SU-DHL-6 (cell line): ENCODE measurements around the gene ATG2A.

Source experiments
- H2AFZ ChIP-seq: fragments of 200-600 bp; sonication (generic); 2 replicates; pipeline ENCODE4 v1.6.1; 2014; ENCODE audit warnings: low read depth, mild to moderate bottlenecking, moderate library complexity, mixed read lengths, antibody characterized with exemption, low read length; ENCODE audit not compliant: severe bottlenecking
- H3F3A ChIP-seq: fragments of 200-600 bp; shearing (Covaris generic); 2 replicates; pipeline ENCODE4 v1.6.0; 2016; ENCODE audit warnings: antibody characterized with exemption, mild to moderate bottlenecking; ENCODE audit not compliant: insufficient read depth
- H3K27ac ChIP-seq: fragments of 200-600 bp; sonication (generic); 2 replicates; pipeline ENCODE4 v1.5.1; 2016; ENCODE audit warnings: low read depth, mild to moderate bottlenecking, low read length, moderate library complexity, mixed read lengths
- H3K27me3 ChIP-seq: fragments of 200-600 bp; sonication (generic), shearing (Covaris generic); 2 replicates; pipeline ENCODE4 v1.6.0; 2014; ENCODE audit warnings: mild to moderate bottlenecking, low read length
- H3K36me3 ChIP-seq: fragments of 200-600 bp; sonication (generic); 2 replicates; pipeline ENCODE4 v1.6.1; 2014; ENCODE audit warnings: mild to moderate bottlenecking, low read length, mixed read lengths
- H3K4me2 ChIP-seq: fragments of 300-600, 200-600 bp; shearing (Covaris generic), sonication (generic); 2 replicates; pipeline ENCODE4 v1.6.0; 2014; ENCODE audit warnings: low read length, low read depth, mild to moderate bottlenecking; ENCODE audit not compliant: poor library complexity, severe bottlenecking
- H3K4me3 ChIP-seq: fragments of 200-600 bp; sonication (generic); 2 replicates; pipeline ENCODE4 v1.5.1; 2014; ENCODE audit warnings: antibody characterized with exemption, low read length, mild to moderate bottlenecking, mixed read lengths; ENCODE audit not compliant: insufficient read depth, poor library complexity, severe bottlenecking
- H3K79me2 ChIP-seq: fragments of 200-600 bp; sonication (generic); 2 replicates; pipeline ENCODE4 v1.6.1; 2014; ENCODE audit warnings: mild to moderate bottlenecking, low read length, moderate library complexity; ENCODE audit not compliant: insufficient read depth
- H3K9ac ChIP-seq: fragments of 200-600 bp; sonication (generic); 2 replicates; pipeline ENCODE4 v1.7.0; 2014; ENCODE audit warnings: mild to moderate bottlenecking, low read length
- H3K9me2 ChIP-seq: fragments of 200-600 bp; sonication (generic); replicated peaks from 2 replicates; pipeline ENCODE4 v1.6.1; 2014; ENCODE audit warnings: low read length; ENCODE audit not compliant: insufficient read depth
- H3K9me3 ChIP-seq: fragments of 200-600 bp; sonication (generic); 2 replicates; pipeline ENCODE4 v1.6.1; 2014; ENCODE audit warnings: low read length, mixed read lengths; ENCODE audit not compliant: insufficient read depth
- H4K20me1 ChIP-seq: fragments of 200-600 bp; sonication (generic); 2 replicates; pipeline ENCODE4 v1.6.1; 2014; ENCODE audit warnings: low read depth, mild to moderate bottlenecking, antibody characterized with exemption, low read length, moderate library complexity, mixed read lengths
- CTCF ChIP-seq: fragments of 200-600 bp; sonication (generic); IDR thresholded peaks from one replicate; pipeline ENCODE4 v1.5.1; 2017; ENCODE audit warnings: antibody characterized with exemption, mild to moderate bottlenecking, low read length, moderate library complexity; ENCODE audit not compliant: insufficient read depth, poor library complexity, severe bottlenecking
- EZH2phosphoT487 ChIP-seq: fragments of 200-600 bp; sonication (generic), shearing (Covaris generic); conservative IDR thresholded peaks from 2 replicates; pipeline ENCODE4 v1.6.1; 2018; ENCODE audit warnings: mild to moderate bottlenecking, antibody characterized with exemption, low read length, moderate library complexity, mixed read lengths

The ATG2A gene

GRCh38 chr11:64898541-64898940 lies 18.5 kb downstream of the ATG2A start:
- H3K27me3 ChIP-seq: no peaks in the 10 kb centered on the region
- H2AFZ ChIP-seq: no peak overlapping the region
- no peak overlapping the region for H3K9ac ChIP-seq
- no peak overlapping the region for H3K4me2 ChIP-seq
- no peak overlapping the region for H3K27ac ChIP-seq
- H3K9me3 ChIP-seq: no peaks in the 10 kb centered on the region
- no peaks in the 10 kb centered on the region for H3F3A ChIP-seq
- no peak for TF ChIP-seq CTCF
- no peak for TF ChIP-seq EZH2phosphoT487
- no peaks in the 10 kb centered on the region for H3K79me2 ChIP-seq
- no peaks in the 10 kb centered on the region for H3K36me3 ChIP-seq
- no peak overlapping the region for H3K4me3 ChIP-seq
- no peaks in the 10 kb centered on the region for H3K9me2 ChIP-seq
- no peaks in the 10 kb centered on the region for H4K20me1 ChIP-seq

- H3K9me3 ChIP-seq: no peaks in the 10 kb centered on the region
- no peaks in the 10 kb centered on the region for H3K27me3 ChIP-seq
- no peaks in the 10 kb centered on the region for H3K79me2 ChIP-seq
- H3K4me2 ChIP-seq: no peak overlapping the region
- H3K9me2 ChIP-seq: no peaks in the 10 kb centered on the region
- no peaks in the 10 kb centered on the region for H4K20me1 ChIP-seq
- H3K36me3 ChIP-seq: no peaks in the 10 kb centered on the region
- TF ChIP-seq CTCF (no peak), EZH2phosphoT487 (no peak)
- H2AFZ ChIP-seq: no peak overlapping the region
- H3K9ac ChIP-seq: no peak overlapping the region
- H3K27ac ChIP-seq: no peak overlapping the region
- no peak overlapping the region for H3K4me3 ChIP-seq
- H3F3A ChIP-seq: no peaks in the 10 kb centered on the region
Observed at GRCh38 chr11:64898076-64898445, 18.9 kb downstream of the ATG2A start.

- Histone ChIP-seq H3K4me2 (no peak overlapping the region), H4K20me1 (no peaks in the 10 kb centered on the region), H3K27ac (no peak overlapping the region), H3F3A (no peaks in the 10 kb centered on the region), H3K27me3 (no peaks in the 10 kb centered on the region), H3K36me3 (no peaks in the 10 kb centered on the region), H3K9me3 (no peaks in the 10 kb centered on the region), H2AFZ (no peak overlapping the region), H3K9ac (no peak overlapping the region), H3K79me2 (no peaks in the 10 kb centered on the region), H3K4me3 (no peak overlapping the region), H3K9me2 (no peaks in the 10 kb centered on the region)
- TF ChIP-seq EZH2phosphoT487 (no peak), CTCF (no peak)
Observed at GRCh38 chr11:64897381-64898075, 19.5 kb downstream of the ATG2A start.
